ENCODE data around the gene ZNF691.
A peak's percentile ranks its signal among the peaks of the same experiment; 100 is the strongest.
"Not testable (repeated sequence)": the region's sequence is repeated elsewhere in the genome, so short reads cannot be mapped to it uniquely, and the experiment has no call there.

The ZNF691 gene

DNA sequence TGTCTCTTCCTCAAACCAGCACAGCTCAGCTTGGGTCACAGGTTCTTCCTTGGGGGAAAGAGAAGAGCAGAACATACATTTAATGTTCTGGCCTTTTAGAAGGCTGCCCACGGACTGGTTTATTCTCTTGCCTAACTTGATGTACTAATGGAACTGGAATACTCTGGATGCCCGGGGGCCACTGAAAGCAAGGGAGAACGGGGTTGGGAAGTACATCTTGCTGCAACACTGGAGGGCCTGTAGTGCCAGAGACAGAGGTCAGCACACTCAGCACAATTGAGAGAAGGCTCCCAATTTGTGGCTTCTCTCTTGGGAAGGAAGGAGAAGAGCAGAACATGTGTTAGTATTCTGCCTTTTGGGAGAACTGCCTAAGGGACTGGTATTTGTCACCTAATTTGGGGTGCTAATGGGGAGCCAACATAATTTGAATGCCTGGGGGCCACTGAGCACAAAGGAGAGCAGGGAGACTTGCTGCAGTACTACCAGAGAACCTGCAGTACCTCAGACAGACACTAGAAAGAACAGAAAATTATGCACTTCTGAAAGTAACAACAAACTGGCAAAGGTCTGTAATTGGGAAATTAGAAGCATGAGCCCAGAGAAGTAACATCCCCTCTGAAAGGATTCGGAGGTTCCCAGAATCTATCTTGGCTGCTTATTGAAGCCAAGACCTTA lies 14.1 kb downstream of the ZNF691 start:
- DNase-seq: peak in 1 of 2 donors; percentile 16

DNA sequence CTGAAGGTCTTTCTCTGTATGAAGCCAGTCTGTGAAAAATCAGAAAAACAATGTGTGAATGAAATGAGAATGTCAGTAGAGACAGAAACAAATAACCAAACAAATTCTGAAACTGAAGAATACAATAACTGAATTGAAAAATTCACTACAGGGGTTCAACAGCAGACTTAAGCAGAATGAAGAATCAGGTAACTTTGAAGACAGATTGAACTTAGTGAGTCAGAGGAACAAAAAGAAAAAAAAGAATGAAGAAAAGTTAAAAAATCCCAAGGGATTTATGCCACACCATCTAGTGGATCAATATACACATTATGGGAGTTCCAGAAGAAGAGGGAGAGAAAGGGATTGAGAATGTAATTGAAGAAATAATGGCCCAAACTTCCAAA lies 14.6 kb downstream of the ZNF691 start:
- DNase-seq: no peak

DNA sequence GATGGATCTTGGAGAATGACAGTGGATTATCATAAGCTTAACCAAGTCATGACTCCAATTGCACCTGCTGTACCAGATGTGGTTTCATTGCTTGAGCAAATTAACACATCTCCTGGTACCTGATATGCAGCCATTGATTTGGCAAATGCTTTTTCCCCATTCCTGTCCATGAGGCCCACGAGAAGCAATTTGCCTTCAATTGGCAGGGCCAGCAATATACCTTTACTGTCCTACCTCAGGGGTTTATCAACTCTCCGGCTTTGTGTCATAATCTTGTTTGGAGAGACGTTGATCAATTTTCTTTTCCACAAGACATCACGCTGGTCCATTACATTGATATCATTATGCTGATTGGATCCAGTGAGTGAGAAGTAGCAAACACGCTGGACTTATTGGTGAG lies 20.1 kb downstream of the ZNF691 start:
- no peak for DNase-seq

DNA sequence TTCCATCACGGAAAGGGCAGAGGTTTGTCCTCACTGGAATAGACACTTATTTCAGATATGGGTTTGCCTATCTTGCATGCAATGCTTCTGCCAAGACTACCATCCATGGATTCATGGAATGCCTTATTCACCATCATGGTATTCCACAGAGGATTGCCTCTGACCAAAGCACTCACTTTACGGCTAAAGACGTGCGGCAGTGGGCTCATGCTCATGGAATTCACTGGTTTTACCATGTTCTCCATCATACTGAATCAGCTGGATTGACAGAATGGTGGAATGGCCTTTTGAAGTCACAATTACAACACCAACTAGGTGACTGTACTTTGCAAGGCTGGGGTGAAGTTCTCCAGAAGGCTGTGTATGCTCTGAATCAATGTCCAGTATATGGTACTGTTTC lies 22.1 kb downstream of the ZNF691 start:
- not testable (repeated sequence) for DNase-seq

DNA sequence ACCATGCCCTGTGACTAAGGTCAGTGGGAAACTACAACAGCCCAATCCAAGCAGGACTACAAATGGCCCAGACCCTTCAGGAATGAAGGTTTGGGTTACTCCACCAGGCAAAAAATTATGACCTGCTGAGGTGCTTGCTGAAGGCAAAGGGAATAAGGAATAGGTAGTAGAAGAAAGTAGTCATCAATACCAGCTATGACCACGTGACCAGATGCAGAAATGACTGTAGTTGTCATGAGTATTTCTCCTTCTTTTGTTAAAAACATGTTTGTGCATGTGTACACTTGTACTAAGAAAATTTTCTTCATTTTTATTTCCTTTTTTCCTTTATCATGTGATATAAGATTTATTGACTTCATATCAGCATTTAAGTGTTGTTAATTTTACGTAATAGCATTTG lies 22.8 kb downstream of the ZNF691 start:
- DNase-seq: not testable (repeated sequence)

DNA sequence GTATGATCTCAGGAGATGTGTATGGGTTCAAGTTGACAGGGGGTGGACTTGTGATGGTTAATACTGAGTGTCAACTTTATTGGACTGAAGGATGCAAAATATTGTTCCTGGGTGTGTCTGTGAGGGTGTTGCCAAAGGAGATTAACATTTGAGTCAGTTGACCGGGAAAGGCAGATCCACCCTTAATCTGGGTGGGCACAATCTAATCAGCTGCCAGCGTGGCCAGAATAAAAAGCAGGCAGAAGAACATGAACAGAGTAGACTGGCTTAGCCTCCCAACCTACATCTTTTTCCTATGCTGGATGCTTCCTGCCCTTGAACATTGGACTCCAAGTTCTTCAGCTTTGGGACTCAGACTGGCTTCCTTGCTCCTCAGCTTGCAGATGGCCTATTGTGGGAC lies 23.3 kb downstream of the ZNF691 start:
- DNase-seq: not testable (repeated sequence)

DNA sequence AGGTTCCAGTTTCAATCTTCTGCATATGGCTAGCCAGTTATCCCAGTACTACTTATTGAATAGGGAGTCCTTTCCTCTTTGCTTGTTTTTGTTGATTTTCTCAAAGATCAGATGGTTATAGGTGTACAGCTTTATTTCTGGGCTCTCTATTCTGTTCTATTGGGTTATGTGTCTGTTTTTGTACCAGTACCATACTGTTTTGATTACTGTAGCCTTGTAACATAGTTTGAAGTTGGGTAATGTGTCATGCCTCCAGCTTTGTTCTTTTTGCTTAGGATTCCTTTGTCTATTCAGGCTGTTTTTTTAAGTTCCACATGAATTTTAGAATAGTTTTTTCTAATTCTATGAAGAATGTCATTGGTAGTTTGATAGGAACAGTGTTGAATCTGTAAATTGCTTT lies 26.7 kb downstream of the ZNF691 start:
- DNase-seq: not testable (repeated sequence)

DNA sequence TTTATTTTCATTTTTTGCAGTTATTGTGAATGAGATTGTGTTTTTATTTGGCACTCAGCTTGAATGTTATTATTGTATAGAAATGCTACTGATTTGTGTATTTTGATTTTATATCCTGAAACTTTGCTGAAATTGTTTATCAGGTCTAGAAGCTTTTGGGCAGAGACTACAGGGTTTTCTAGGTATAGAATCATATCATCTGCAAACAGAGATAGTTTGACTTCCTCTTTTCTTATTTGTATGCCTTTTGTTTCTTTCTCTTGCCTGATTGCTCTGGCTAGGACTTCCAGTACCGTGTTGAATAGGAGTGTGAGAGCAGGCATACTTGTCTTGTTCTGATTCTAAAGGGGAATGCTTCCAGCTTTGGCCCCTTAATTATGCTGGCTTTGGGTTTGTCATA lies 27.3 kb downstream of the ZNF691 start:
- no peak for DNase-seq

DNA sequence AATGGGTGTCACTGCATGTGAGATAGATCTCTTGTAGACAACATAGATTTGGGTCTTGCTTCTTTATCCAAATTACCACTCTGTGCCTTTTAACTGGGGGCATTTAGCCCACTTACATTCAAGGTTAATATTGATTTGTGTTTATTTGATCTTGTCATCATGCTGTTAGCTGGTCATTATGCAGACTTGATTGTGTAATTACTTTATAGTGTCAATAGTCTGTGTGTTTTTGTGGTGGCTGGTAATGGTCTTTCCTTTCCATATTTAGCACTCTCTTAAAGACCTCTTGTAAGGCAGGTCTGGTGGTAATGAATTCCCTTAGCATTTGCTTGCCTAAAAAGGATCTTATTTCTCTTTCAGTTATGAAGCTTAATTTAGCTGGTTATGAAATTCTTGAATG lies 29.6 kb downstream of the ZNF691 start:
- DNase-seq: no peak

DNA sequence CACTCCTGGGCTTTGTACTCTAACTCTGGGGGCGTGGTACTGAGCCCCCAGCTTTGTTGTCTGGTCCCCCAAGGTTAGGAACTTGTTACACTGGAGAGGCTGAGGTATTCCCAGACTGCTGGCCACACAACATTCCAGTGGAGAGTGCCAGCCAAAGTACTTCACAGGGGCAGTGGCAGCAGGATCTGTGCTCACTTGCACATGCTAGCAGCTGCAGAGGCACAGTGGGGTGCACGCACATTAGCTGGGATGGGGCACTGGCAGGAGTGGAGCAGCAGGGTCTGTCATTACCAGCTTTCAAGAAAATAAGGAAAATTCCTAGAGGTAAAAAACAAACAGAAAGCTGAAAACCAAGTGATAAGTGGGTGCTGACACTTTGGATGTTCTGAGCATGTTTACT lies 31.0 kb downstream of the ZNF691 start:
- DNase-seq: no peak

DNA sequence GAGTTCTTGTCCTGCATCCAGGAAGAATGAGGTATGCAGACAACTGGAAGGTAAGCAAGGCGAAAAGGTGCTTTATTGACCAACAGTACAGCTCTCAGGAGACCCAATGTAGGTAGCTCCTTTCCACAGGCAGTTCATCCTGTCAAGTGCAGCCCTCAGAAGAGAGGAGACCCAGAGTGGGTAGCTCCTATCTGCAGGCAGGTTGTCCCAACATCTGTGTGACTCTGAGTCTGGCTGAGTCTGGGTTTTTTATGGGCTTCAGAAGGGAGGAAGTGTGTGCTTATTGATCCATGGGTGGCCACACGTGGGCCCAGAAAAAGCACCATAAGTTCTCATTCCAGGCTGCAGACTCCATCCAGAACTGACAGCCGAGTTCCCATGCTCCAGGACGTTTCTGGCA lies 34.0 kb downstream of the ZNF691 start:
- no peak for DNase-seq

DNA sequence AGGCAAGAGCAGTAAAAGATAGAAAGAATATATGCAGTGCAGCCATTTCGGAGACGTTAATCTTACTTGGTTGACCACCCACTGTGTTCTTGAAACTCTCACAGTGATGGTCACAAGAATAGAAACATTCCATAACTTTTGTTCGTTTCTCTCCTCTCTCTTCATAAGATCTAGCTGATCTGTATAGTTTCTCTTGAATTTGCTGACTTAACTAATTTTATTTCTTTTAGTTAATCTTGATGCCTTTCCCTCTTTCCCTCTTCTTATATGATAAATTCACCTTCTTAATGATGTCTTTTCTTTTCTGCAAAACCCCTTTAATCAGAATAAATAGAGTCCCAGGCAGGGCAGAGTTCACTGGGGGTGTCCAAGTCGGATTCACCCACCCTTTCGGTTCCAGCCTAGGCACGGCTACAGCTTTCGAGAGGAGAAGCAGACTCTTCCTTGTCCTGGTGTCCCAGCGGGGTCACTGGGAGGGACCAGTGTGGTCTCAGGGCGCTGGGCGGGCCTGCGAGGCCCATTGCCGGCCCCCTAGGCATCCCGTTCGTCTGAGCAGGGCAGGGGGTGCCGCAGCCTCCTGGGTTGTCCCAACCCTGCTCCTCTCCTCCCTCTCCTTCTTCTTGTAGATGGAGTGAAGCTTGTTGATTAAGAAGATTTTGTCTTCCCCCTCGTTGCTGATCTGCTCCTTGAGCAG lies 39.8 kb downstream of the ZNF691 start:
- no peak for DNase-seq

DNA sequence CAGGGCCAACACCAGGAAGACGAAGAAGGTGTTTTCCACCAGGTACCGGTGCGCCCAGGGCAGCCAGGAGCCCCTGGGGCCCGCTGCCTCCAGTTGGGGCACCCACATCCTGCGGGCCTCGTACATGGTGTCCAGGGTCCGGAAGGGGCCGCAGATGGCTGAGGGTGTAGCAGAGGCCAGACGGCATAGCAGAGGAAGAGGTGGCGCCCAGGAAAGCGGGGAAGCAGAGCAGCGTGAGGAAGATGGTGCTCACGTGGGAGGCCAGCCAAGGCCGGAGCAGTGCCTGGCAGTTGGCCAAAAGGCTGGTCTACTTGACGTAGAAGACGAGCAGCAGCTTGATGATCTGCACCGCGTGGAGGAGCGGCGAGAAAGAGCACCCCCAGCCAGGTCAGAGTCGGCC lies 40.4 kb downstream of the ZNF691 start:
- DNase-seq: no peak

DNA sequence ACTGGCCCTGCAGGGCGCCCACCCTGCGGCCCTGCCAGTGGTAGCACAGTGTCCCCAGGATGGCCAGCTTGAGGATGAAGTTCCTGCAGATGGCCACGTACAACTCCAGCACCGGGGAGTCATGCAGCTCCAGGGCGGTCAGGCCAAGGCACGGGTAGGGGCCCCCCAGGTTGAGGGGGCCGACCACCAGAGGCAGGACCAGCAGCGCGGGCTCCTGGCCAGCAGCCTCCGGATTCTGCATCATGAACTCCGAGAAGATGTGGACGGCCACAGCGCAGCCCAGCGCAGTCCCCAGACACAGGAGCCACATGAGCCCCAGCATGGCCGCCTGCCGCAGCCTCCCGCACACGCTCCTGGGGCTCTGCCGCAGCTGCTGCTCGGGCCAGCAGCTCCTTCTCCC lies 41.0 kb downstream of the ZNF691 start:
- DNase-seq: no peak

DNA sequence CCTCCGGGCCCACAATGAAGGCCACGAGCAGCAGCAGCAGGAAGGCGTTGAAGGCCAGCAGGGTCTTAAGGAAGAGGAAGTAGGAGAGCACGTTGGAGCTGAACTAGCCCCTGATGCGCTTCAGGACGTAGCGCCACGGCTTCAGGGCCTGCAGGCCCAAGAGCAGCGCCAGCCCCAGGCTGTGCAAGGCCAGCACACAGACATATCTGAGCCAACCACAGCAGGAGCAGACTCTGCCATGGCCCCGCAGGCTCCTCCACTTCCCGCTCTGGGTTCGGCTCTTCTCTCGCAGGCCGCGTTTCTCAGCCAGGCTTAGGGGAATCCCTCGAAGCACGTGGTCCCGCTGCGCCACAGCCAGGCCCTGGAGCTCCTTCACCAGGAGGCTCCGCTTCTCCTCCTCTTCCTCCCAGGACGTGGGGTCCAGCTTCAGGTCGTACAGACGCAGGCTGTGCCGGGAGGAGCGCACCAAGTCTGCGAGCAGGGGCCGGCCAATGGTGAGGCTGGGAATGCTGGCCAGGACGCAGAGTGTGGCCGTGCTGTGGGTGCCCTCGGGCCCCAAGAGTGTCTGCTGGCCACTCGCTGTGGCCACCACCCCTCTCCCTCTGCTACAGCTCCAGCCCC lies 41.7 kb downstream of the ZNF691 start:
- no peak for DNase-seq

DNA sequence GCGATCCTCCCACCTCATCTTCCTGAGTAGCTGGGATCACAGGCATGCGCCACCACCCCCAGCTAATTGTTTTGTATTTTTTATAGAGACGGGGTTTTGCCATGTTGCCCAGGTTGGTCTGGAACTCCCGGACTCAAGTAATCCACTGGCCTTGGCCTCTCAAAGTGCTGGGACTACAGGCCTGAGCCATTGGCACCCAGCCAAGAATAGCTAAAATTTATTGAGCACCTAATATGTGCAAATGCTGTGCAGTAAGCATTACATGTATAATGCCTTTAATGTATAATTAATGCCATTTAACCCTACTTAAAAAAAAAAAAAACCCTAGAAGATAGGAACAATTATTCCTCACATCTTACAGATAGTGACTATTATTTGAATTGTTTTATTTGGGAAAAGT lies 42.9 kb downstream of the ZNF691 start:
- DNase-seq: no peak

DNA sequence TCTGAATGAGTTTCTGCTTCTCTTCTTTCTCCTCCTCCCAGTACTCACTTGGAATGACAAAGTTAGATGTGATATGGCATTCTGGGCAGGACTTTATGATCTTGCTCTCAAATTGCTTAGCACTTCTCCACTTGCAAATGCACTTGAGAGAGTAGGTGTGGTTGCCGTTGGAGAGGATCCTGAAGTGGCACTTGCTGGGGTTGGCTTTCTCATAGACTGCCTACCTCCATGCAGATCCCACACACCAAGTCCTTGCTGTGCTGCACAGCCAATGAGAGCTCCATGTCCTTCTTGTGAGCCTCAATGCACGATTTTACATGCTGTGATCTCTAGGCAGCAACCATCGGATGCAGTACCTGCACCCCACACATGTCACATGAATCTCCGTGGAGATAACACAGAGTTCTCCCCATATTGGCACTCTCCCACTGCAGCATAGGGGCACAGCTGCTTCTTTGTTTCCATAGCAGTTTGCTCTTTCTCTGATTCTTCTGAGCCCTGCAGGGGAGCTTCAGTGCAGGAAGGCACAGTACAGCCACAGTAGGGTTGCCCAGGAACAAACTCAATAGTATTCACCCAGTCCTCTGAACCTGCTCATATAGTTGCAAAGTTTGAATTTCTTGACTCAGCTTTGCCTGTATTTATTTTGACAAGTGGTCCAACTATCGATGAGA lies 45.2 kb downstream of the ZNF691 start:
- no peak for DNase-seq

DNA sequence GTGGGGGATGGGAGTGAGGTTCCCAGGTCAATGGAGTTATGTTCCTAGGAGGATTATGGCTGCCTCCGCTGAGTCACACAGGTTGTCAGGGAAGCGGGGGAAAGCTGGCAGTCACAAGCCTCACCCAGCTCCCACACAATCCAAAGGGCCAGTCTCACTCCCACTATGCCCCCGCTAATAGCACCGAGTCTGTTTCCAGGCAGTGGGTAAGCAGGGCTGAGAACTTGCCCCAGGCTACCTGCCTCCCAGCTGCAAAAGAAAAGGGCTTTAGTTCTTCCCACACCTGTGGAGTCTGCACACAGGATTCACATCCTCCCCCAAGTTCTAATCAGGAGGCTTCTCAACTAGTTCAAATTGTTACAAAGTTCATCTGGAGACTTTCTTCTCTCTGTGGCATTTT lies 53.5 kb downstream of the ZNF691 start:
- DNase-seq: not testable (repeated sequence)

Data from inflammatory macrophage treated with lipopolysaccharide for 1 hour (primary cell).